MM.1S (cell line): ENCODE results near the gene SLC39A1.

Experiments used
- EZH2phosphoT487 ChIP-seq: fragments of 300-600 bp; sonication (generic); IDR thresholded peaks from 2 replicates; pipeline ENCODE4 v1.6.1; 2018; ENCODE audit warnings: antibody characterized with exemption, low read length
- TF ChIP-seq, protein P1 (sequence below): fragments of 300-600 bp; sonication (generic); IDR thresholded peaks from 2 replicates; pipeline ENCODE4 v1.5.1; 2016; ENCODE audit warnings: antibody characterized with exemption, low read length, mixed read lengths

GRCh38 chr1:153987621-153988020 lies 24.3 kb upstream of the SLC39A1 start:
- TF ChIP-seq, protein P1, sequence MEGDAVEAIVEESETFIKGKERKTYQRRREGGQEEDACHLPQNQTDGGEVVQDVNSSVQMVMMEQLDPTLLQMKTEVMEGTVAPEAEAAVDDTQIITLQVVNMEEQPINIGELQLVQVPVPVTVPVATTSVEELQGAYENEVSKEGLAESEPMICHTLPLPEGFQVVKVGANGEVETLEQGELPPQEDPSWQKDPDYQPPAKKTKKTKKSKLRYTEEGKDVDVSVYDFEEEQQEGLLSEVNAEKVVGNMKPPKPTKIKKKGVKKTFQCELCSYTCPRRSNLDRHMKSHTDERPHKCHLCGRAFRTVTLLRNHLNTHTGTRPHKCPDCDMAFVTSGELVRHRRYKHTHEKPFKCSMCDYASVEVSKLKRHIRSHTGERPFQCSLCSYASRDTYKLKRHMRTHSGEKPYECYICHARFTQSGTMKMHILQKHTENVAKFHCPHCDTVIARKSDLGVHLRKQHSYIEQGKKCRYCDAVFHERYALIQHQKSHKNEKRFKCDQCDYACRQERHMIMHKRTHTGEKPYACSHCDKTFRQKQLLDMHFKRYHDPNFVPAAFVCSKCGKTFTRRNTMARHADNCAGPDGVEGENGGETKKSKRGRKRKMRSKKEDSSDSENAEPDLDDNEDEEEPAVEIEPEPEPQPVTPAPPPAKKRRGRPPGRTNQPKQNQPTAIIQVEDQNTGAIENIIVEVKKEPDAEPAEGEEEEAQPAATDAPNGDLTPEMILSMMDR: no peak
- TF ChIP-seq EZH2phosphoT487: no peak
